HepG2 (cell line): Measurements from ENCODE around the gene OSBPL2. TPM values are rescaled to one million over a fixed set of nuclear protein-coding genes. Genes with fewer than 3 reads are reported as not detected.

Experiments
- ATAC-seq: fragments of 200-7000 bp; cut with Tn5 transposase; 3 replicates; pipeline ENCODE4 v1.9.1; 2020; ENCODE audit warnings: mild to moderate bottlenecking, moderate library complexity
- BruUV-seq: library from RNA; stranded (reverse); fragments of 400-500 nt; replicated peaks from 2 replicates; lab custom pipeline; 2021; lab: Mats Ljungman, UMichigan
- CTCF ChIA-PET: fragments of 300-600 bp; formaldehyde crosslinking; extraction: SDS; loops from one replicate; lab custom pipeline; 2021; ENCODE audit warnings: low total read pairs, inconsistent platforms, low intra/inter-chr PET ratio; lab: Yijun Ruan, JAX
- POLR2A ChIA-PET: fragments of 350-600 bp; sonication (Branson Sonifier 250); formaldehyde crosslinking; loops from one replicate; lab custom pipeline; 2020; ENCODE audit warnings: antibody characterized with exemption, inconsistent platforms; lab: Yijun Ruan, JAX
- DNase-seq: peaks from one replicate; pipeline ENCODE4 v3.0.0-alpha.2; 2015; ENCODE audit warnings: low spot score
- FAIRE-seq: peaks from 3 replicates; lab custom pipeline; 2011; peaks lifted over from hg19 to GRCh38; lab: Jason Lieb, UNC
- H2AFZ ChIP-seq: one replicate; pipeline ENCODE4 v1.6.1; 2011; ENCODE audit warnings: low read length, inconsistent platforms
- H3K27ac ChIP-seq: fragments of 300-600 bp; 3 replicates; pipeline ENCODE4 v1.8.0; 2011; ENCODE audit warnings: mixed run types, mild to moderate bottlenecking, mixed read lengths, low read length, inconsistent platforms; ENCODE audit not compliant: insufficient read depth; ENCODE audit errors: extremely low read length
- H3K27me3 ChIP-seq, 2 experiments: fragments of 200-600 bp in 1 of 2; 2 replicates in 1 of 2; 3 replicates in 1 of 2; pipeline versions ENCODE4 v1.6.0 to v1.8.0; 2011; ENCODE audit warnings: low read length in 2 of 2, mild to moderate bottlenecking in 2 of 2, moderate library complexity in 2 of 2, inconsistent platforms in 1 of 2; ENCODE audit not compliant: insufficient read depth in 2 of 2, control insufficient read depth in 1 of 2
- H3K36me3 ChIP-seq, 2 experiments: fragments of 200-600 bp in 1 of 2; replicated peaks in 1 of 2; 2 replicates in 1 of 2; 3 replicates in 1 of 2; pipeline versions ENCODE4 v1.5.1 to v1.8.0; 2011; ENCODE audit warnings: low read length in 2 of 2, inconsistent platforms in 1 of 2; ENCODE audit not compliant: insufficient read depth in 2 of 2, control insufficient read depth in 1 of 2
- H3K4me1 ChIP-seq: 2 replicates; pipeline ENCODE4 v1.5.1; 2012; ENCODE audit warnings: low read length, inconsistent platforms; ENCODE audit not compliant: insufficient read depth
- H3K4me2 ChIP-seq: 2 replicates; pipeline ENCODE4 v1.6.0; 2011; ENCODE audit warnings: low read depth, low read length, inconsistent platforms
- H3K4me3 ChIP-seq, 3 experiments: fragments of 200-600 bp in 1 of 3; sonication (generic), shearing (Covaris generic) in 1 of 3; replicated peaks in 1 of 3; 2 replicates each; pipeline ENCODE4 v1.5.1; 2011 to 2016; ENCODE audit warnings: low read length in 3 of 3, inconsistent platforms in 2 of 3, low read depth in 2 of 3, mild to moderate bottlenecking in 2 of 3, control low read depth in 1 of 3, mixed read lengths in 1 of 3; ENCODE audit not compliant: insufficient read depth in 1 of 3
- H3K79me2 ChIP-seq: one replicate; pipeline ENCODE4 v1.6.1; 2011; ENCODE audit warnings: low read length, inconsistent platforms; ENCODE audit not compliant: insufficient read depth
- H3K9ac ChIP-seq: 2 replicates; pipeline ENCODE4 v1.6.0; 2011; ENCODE audit warnings: mild to moderate bottlenecking, low read depth, low read length, inconsistent platforms; ENCODE audit not compliant: insufficient read depth
- H3K9me3 ChIP-seq: 2 replicates; pipeline ENCODE4 v1.5.1; 2012; ENCODE audit warnings: mild to moderate bottlenecking, low read length
- H4K20me1 ChIP-seq: 2 replicates; pipeline ENCODE4 v1.6.0; 2011; ENCODE audit warnings: inconsistent platforms, mild to moderate bottlenecking, low read length, moderate library complexity; ENCODE audit not compliant: insufficient read depth
- ATF7 ChIP-seq, 2 experiments: fragments of 450-650 bp in 1 of 2; sonication (generic) in 1 of 2; formaldehyde crosslinking in 1 of 2; IDR thresholded peaks; 2 replicates each; pipeline versions ENCODE4 v1.4.0 to v1.6.1; 2016 to 2020; ENCODE audit warnings: antibody characterized with exemption in 1 of 2, mild to moderate bottlenecking in 1 of 2, missing genetic modification reagents in 1 of 2
- HNF1B ChIP-seq: sonication (generic); formaldehyde crosslinking; IDR thresholded peaks from 2 replicates; pipeline ENCODE4 v1.5.1; 2020; ENCODE audit warnings: mild to moderate bottlenecking, moderate library complexity, missing genetic modification reagents
- HNF4G ChIP-seq, 2 experiments: sonication (generic) in 1 of 2; formaldehyde crosslinking in 1 of 2; IDR thresholded peaks; 2 replicates each; pipeline versions ENCODE4 v1.4.0 to v1.6.1; 2011 to 2020; ENCODE audit warnings: borderline replicate concordance in 2 of 2, low read depth in 2 of 2, mild to moderate bottlenecking in 2 of 2, low read length in 1 of 2, missing genetic modification reagents in 1 of 2, moderate library complexity in 1 of 2
- PITX1 ChIP-seq: sonication (generic); formaldehyde crosslinking; IDR thresholded peaks from 2 replicates; pipeline ENCODE4 v1.5.1; 2020; ENCODE audit warnings: mild to moderate bottlenecking, missing genetic modification reagents
- ZNF143 ChIP-seq: sonication (generic); formaldehyde crosslinking; IDR thresholded peaks from 2 replicates; pipeline ENCODE4 v1.4.0; 2020; ENCODE audit warnings: missing genetic modification reagents
- ZNF17 ChIP-seq: sonication (generic); formaldehyde crosslinking; IDR thresholded peaks from 2 replicates; pipeline ENCODE4 v1.5.0; 2020; ENCODE audit warnings: mild to moderate bottlenecking, missing genetic modification reagents
- ZNF230 ChIP-seq: sonication (generic); formaldehyde crosslinking; IDR thresholded peaks from 2 replicates; pipeline ENCODE4 v1.4.0; 2020; ENCODE audit warnings: mild to moderate bottlenecking, missing genetic modification reagents
- ZNF383 ChIP-seq: sonication (generic); formaldehyde crosslinking; IDR thresholded peaks from 2 replicates; pipeline ENCODE4 v1.4.0; 2020; ENCODE audit warnings: missing genetic modification reagents, mild to moderate bottlenecking, borderline replicate concordance
- ZNF407 ChIP-seq: sonication (generic); formaldehyde crosslinking; IDR thresholded peaks from one replicate; pipeline ENCODE4 v1.5.1; 2020; ENCODE audit warnings: mild to moderate bottlenecking, missing genetic modification reagents; ENCODE audit errors: not compliant biosample characterization
- ZNF788 ChIP-seq: sonication (generic); formaldehyde crosslinking; IDR thresholded peaks from 2 replicates; pipeline ENCODE4 v1.5.0; 2020; ENCODE audit warnings: mild to moderate bottlenecking, missing genetic modification reagents, borderline replicate concordance
- WGBS: methylation state at CpG from one replicate; pipeline ENCODE4 v1.1.6; 2017; ENCODE audit warnings: low lambda C conversion rate; 5-methylcytosine and 5-hydroxymethylcytosine counted together
- in situ Hi-C: cut with HindIII; loops from 2 replicates; pipeline ENCODE4 v1.10.0; 2017; ENCODE audit warnings: low pct_unique_long_range_greater_than_20kb; ENCODE audit not compliant: extremely low pct_ligation_motif_present
- intact Hi-C: fragments of 100-400 bp; cut with micrococcal nuclease; formaldehyde crosslinking; loops from one replicate; pipeline ENCODE4 v1.10.0; 2022; ENCODE audit not compliant: unreplicated experiment
- polyA plus RNA-seq, 8 experiments: library from polyadenylated mRNA; depleted of rRNA in 3 of 8; stranded (reverse) in 7 of 8; unstranded in 1 of 8; fragments of >200 nt; fragmentation: Illumina TruSeq in 4 of 8; extraction: Trizol in 4 of 8; gene quantifications; 2 replicates each; pipeline versions ENCODE4 v1.2.1 to v1.2.3, GENCODE V29; 2011 to 2016; ENCODE audit warnings: low read depth in 4 of 8, missing spikeins in 1 of 8, mixed read lengths in 1 of 8; ENCODE audit not compliant: insufficient read depth in 1 of 8
- total RNA-seq, 5 experiments: library from RNA; depleted of rRNA; stranded (reverse); fragments of >200 nt; fragmentation: Illumina TruSeq; extraction: Trizol; gene quantifications; 2 replicates each; pipeline ENCODE4 v1.2.3, GENCODE V29; 2016; ENCODE audit warnings: low read depth in 1 of 5

OSBPL2 gene
- total and polyA plus RNA-seq, 2 of the 13 experiments (the other 11 are each of a cell fraction or from before 2014, with no cell fraction given): 18.5 to 37.4 TPM

GRCh38 chr20:62245911-62246280 lies 7.6 kb downstream of the OSBPL2 start (continued):
- no peak for TF ChIP-seq ZNF407 (CRISPR knock-in tag)
- no peak for TF ChIP-seq ZNF143 (CRISPR knock-in tag)
- TF ChIP-seq PITX1 (CRISPR knock-in tag): no peak
- no peak for TF ChIP-seq ZNF788

- Histone ChIP-seq H3K79me2 (peaks cover 78% of the 10 kb centered on the region), H3K27me3 (no peaks in the 10 kb centered on the region), H3K9ac (no peak overlapping the region), H2AFZ (no peak overlapping the region), H3K27ac (no peak overlapping the region), H3K4me1 (peaks cover 55% of the 10 kb centered on the region), H3K4me2 (peak overlapping the region; percentile 0; the same call in 1 of the 2 replicates), H4K20me1 (peaks cover 82% of the 10 kb centered on the region), H3K9me3 (no peaks in the 10 kb centered on the region), H3K4me3 (no peak overlapping the region), H3K36me3 (peaks cover 12 to 16% of the 10 kb centered on the region in 2 experiments; a peak in 4 of 5 replicates)
- ChIA-PET CTCF (no interaction called here), POLR2A (no interaction called here)
- in situ Hi-C loops (no loop called here), intact Hi-C loops (no loop called here)
- BruUV-seq: no TSS peak
- ATAC-seq: peak; percentile 5; the same call in 1 of the 3 replicates
- no peak for FAIRE-seq
- 85% methylated on average over 7 of the region's 8 CpGs for WGBS
- no peak for DNase-seq
- TF ChIP-seq ZNF17 (CRISPR knock-in tag) (no peak), ZNF383 (CRISPR knock-in tag) (no peak), HNF4G (IDR thresholded peaks at IDR 0.05; ENCODE audit: borderline replicate concordance, low read depth, low read length) (no peak), HNF4G (CRISPR knock-in tag; IDR thresholded peaks at IDR 0.05; ENCODE audit: borderline replicate concordance, low read depth) (no peak), ATF7 (IDR thresholded peaks at IDR 0.05) (no peak), ATF7 (CRISPR knock-in tag; IDR thresholded peaks at IDR 0.05) (peak; percentile 28; the same call in 1 of the 2 replicates), HNF1B (CRISPR knock-in tag) (peak; percentile 2; the same call in 1 of the 2 replicates), ZNF230 (0 out of 2 replicates have a peak, but pooled peaks have one; percentile 65)
Measured at GRCh38 chr20:62246431-62246830, 8.1 kb downstream of the OSBPL2 start.
